Mucosa of stomach (tissue), 1 donor: Measurements from ENCODE around the gene COPZ2.
"Not testable (repeated sequence)": the region's sequence is repeated elsewhere in the genome, so short reads cannot be mapped to it uniquely, and the experiment has no call there.

ENCODE experiments used
- H3K27me3 ChIP-seq: one replicate; pipeline ENCODE4 v1.7.0; 2013; ENCODE audit warnings: mild to moderate bottlenecking, low read length; ENCODE audit not compliant: control insufficient read depth, insufficient read depth
- H3K36me3 ChIP-seq: one replicate; pipeline ENCODE4 v1.7.0; 2013; ENCODE audit warnings: low read length; ENCODE audit not compliant: control insufficient read depth, insufficient read depth
- H3K4me1 ChIP-seq: one replicate; pipeline ENCODE4 v1.7.0; 2013; ENCODE audit warnings: mild to moderate bottlenecking, low read length; ENCODE audit not compliant: control insufficient read depth, insufficient read depth
- H3K4me3 ChIP-seq: one replicate; pipeline ENCODE4 v1.7.0; 2013; ENCODE audit warnings: low read length
- H3K9ac ChIP-seq: one replicate; pipeline ENCODE4 v1.7.0; 2013; ENCODE audit warnings: mild to moderate bottlenecking, low read length, moderate library complexity
- H3K9me3 ChIP-seq: one replicate; pipeline ENCODE4 v1.7.0; 2013; ENCODE audit warnings: mild to moderate bottlenecking, low read length, moderate library complexity; ENCODE audit not compliant: control insufficient read depth
- donor health status: Pancreatic carcinoma.

COPZ2 gene, protein sequence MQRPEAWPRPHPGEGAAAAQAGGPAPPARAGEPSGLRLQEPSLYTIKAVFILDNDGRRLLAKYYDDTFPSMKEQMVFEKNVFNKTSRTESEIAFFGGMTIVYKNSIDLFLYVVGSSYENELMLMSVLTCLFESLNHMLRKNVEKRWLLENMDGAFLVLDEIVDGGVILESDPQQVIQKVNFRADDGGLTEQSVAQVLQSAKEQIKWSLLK

GRCh38 chr17:48037036-48037837 lies at the start of gene COPZ2:
Gene COPZ2 (minus strand): TSS chr17:48037797. CDS start chr17:48037777, 20 bp downstream.
- peaks cover 13% of the 10 kb centered on the region for H3K4me1 ChIP-seq
- H3K27me3 ChIP-seq: peaks cover 22% of the 10 kb centered on the region
- H3K4me3 ChIP-seq: peak within 1 kb of the TSS; percentile 46
- peak within 1 kb of the TSS; percentile 53 for H3K9ac ChIP-seq
- H3K9me3 ChIP-seq: no peaks in the 10 kb centered on the region
- H3K36me3 ChIP-seq: no peaks in the 10 kb centered on the region

DNA sequence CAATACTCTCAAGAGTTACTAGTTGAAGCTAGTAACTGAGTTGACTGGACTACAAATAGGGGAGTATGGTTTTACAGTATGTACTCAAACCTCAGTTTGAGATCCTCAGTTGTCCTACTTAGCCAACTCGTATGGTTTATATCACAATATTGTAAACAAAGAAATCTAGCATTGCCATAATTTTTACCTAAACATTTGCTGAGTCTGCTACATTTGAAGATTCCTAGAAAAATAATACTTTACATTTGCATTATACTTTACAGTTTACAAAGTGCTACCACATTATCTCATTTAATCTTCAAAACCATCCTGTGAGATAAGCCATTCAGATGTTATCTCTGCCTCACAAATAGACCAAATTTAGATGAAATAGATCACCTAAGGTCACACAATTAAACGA lies 47.3 kb upstream of the COPZ2 start:
- Histone ChIP-seq H3K9me3 (no peaks in the 10 kb centered on the region), H3K36me3 (no peaks in the 10 kb centered on the region), H3K9ac (no peak overlapping the region), H3K4me3 (no peak overlapping the region), H3K27me3 (no peaks in the 10 kb centered on the region), H3K4me1 (peaks cover 3% of the 10 kb centered on the region)

DNA sequence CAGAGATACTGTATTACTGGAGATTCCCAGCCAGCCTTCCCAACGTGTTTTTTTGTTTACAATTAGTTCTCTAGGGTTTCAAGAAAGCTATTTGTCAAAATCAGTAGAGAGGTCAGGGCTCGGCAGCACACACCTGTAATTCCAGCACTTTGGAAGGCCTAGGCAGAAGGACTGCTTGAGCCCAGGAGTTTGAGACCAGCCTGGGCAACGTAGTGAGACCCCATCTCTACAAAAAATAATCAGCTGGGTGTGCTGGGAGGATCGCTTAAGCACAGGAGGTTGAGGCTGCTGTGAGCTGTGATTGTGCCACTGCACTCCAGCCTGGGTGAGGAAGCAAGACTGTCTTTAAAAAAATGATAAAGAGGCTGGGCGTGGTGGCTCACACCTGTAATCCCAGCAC lies 44.3 kb upstream of the COPZ2 start:
- Histone ChIP-seq H3K9me3 (no peaks in the 10 kb centered on the region), H3K27me3 (no peaks in the 10 kb centered on the region), H3K36me3 (no peaks in the 10 kb centered on the region), H3K9ac (no peak overlapping the region), H3K4me3 (no peak overlapping the region), H3K4me1 (peaks cover 3% of the 10 kb centered on the region)

GRCh38 chr17:48077152-48077551 lies 39.6 kb upstream of the COPZ2 start:
- H3K4me3 ChIP-seq, H3K4me1 ChIP-seq: not testable (repeated sequence)

GRCh38 chr17:48074322-48075081 lies 36.9 kb upstream of the COPZ2 start:
- H3K9ac ChIP-seq: no peak overlapping the region
- no peaks in the 10 kb centered on the region for H3K36me3 ChIP-seq
- H3K4me1 ChIP-seq: no peaks in the 10 kb centered on the region
- H3K27me3 ChIP-seq: no peaks in the 10 kb centered on the region
- H3K4me3 ChIP-seq: no peak overlapping the region
- H3K9me3 ChIP-seq: no peaks in the 10 kb centered on the region

More at GRCh38 chr17:48077152-48077551, 39.6 kb upstream of the COPZ2 start:
- H3K27me3 ChIP-seq, H3K9ac ChIP-seq, H3K9me3 ChIP-seq, H3K36me3 ChIP-seq: not testable (repeated sequence)

- H3K36me3 ChIP-seq, H3K9ac ChIP-seq, H3K27me3 ChIP-seq, H3K9me3 ChIP-seq, H3K4me3 ChIP-seq, H3K4me1 ChIP-seq: not testable (repeated sequence)
Measured at GRCh38 chr17:48073566-48074094, 36.0 kb upstream of the COPZ2 start.

GRCh38 chr17:48072811-48073210 lies 35.2 kb upstream of the COPZ2 start:
- H3K36me3 ChIP-seq, H3K4me3 ChIP-seq, H3K9ac ChIP-seq, H3K9me3 ChIP-seq, H3K27me3 ChIP-seq, H3K4me1 ChIP-seq: not testable (repeated sequence)

- Histone ChIP-seq H3K27me3 (no peaks in the 10 kb centered on the region), H3K9me3 (no peaks in the 10 kb centered on the region), H3K9ac (no peak overlapping the region), H3K4me1 (no peaks in the 10 kb centered on the region), H3K4me3 (no peak overlapping the region), H3K36me3 (no peaks in the 10 kb centered on the region)
Measured at GRCh38 chr17:48071654-48072053, 34.1 kb upstream of the COPZ2 start.

DNA sequence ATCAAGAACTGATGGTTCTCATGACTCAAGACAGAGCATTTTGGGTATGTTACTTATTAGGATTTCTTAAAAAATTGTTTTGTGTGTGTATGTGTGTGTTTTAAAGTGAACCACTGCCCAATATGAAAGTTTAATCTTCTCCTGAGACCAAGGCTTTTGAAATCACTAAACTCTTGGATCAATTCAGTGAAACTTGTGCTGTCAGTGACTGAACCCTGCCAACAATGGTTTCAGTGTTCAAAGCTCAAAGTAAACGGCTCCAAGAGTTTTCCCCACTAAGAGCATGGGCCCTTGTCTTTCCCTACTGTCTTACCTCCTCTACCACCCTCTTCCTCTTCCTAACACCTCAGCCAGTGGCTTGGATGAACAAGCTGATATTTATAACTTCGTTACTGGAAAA lies 32.6 kb upstream of the COPZ2 start:
- Histone ChIP-seq H3K9me3 (no peaks in the 10 kb centered on the region), H3K36me3 (no peaks in the 10 kb centered on the region), H3K4me1 (no peaks in the 10 kb centered on the region), H3K4me3 (no peak overlapping the region), H3K9ac (no peak overlapping the region), H3K27me3 (no peaks in the 10 kb centered on the region)

- Histone ChIP-seq H3K4me1 (no peaks in the 10 kb centered on the region), H3K27me3 (no peaks in the 10 kb centered on the region), H3K9me3 (no peaks in the 10 kb centered on the region), H3K4me3 (no peak overlapping the region), H3K9ac (no peak overlapping the region), H3K36me3 (no peaks in the 10 kb centered on the region)
Measured at GRCh38 chr17:48068491-48068961, 30.9 kb upstream of the COPZ2 start.

DNA sequence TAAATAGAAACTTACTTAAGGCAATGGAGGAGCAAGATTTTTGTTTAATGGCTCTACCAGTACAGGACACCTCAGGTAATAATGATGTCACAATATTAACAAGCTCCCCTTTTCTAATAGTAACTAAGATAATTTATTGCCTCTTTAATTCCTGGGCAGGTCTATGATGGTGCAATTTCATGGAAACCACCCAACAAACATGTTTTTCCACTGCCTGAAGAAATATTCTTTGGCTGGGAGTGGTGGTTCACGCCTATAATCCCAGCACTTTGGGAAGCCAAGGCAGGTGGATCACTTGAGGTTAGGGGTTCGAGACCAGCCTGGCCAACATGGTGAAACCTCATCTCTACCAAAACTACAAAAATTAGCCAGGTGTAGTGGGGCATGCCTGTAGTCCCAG lies 30.2 kb upstream of the COPZ2 start:
- not testable (repeated sequence) for H3K4me1 ChIP-seq, H3K9me3 ChIP-seq, H3K9ac ChIP-seq, H3K4me3 ChIP-seq, H3K27me3 ChIP-seq, H3K36me3 ChIP-seq

DNA sequence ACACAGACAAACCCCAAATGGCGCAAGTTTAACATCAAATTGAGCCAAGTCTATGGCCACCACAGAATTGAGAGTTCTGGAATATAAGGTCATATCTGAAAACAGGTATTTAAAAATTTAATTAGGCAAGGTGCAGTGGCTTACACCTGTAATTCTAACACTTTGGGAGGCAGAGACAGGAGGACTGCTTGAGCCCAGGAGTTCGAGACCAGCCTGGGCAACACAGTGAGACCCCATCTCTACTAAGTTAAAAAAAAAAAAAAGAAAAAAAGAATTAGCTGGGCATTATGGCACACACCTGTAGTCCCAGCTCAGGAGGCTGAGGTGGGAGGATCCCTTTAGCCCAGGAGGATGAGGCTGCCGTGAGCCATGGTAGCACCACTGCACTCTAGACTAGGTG lies 29.6 kb upstream of the COPZ2 start:
- no peaks in the 10 kb centered on the region for H3K4me1 ChIP-seq
- no peaks in the 10 kb centered on the region for H3K9me3 ChIP-seq
- H3K36me3 ChIP-seq: no peaks in the 10 kb centered on the region
- H3K9ac ChIP-seq: no peak overlapping the region
- H3K4me3 ChIP-seq: no peak overlapping the region
- H3K27me3 ChIP-seq: no peaks in the 10 kb centered on the region
